Endothelial cell of umbilical vein (primary cell): ENCODE results near the gene ACTN1. TPM values are rescaled to one million over a fixed set of nuclear protein-coding genes. Genes with fewer than 3 reads are reported as not detected.

ENCODE experiments used
- BruUV-seq: library from RNA; stranded (reverse); fragments of 400-500 nt; replicated peaks from 2 replicates; lab custom pipeline; 2021; lab: Mats Ljungman, UMichigan
- CTCF ChIA-PET: fragments of 300-600, 350-600 bp; sonication (Branson Sonifier 250); formaldehyde crosslinking; loops from one replicate; lab custom pipeline; 2021; ENCODE audit warnings: antibody characterized with exemption, inconsistent platforms; lab: Charles Lee
- POLR2A ChIA-PET: fragments of 300-600, 350-600 bp; sonication (Branson Sonifier 250); formaldehyde crosslinking; loops from one replicate; lab custom pipeline; 2021; ENCODE audit warnings: antibody characterized with exemption, inconsistent platforms; lab: Charles Lee
- DNase-seq: peaks from one replicate; pipeline ENCODE4 v3.0.0-alpha.2; 2011; ENCODE audit warnings: low read depth, low spot score
- FAIRE-seq: peaks from 2 replicates; lab custom pipeline; 2011; peaks lifted over from hg19 to GRCh38; lab: Jason Lieb, UNC
- H2AFZ ChIP-seq: 2 replicates; pipeline ENCODE4 v1.6.0; 2012; ENCODE audit warnings: low read depth, low read length, control low read depth, inconsistent platforms
- H3K27ac ChIP-seq: 2 replicates; pipeline ENCODE4 v1.5.1; 2011; ENCODE audit warnings: low read depth, mild to moderate bottlenecking, control low read depth, low read length, moderate library complexity; ENCODE audit not compliant: insufficient read depth
- H3K27me3 ChIP-seq, 2 experiments: 2 replicates each; pipeline versions ENCODE4 v1.6.0 to v1.6.1; 2011; ENCODE audit warnings: low read length in 2 of 2, mixed read lengths in 1 of 2; ENCODE audit not compliant: control insufficient read depth in 2 of 2, insufficient read depth in 2 of 2
- H3K36me3 ChIP-seq, 2 experiments: 2 replicates in 1 of 2; 3 replicates in 1 of 2; pipeline ENCODE4 v1.5.1; 2011; ENCODE audit warnings: low read length in 2 of 2, mild to moderate bottlenecking in 1 of 2, moderate library complexity in 1 of 2; ENCODE audit not compliant: control insufficient read depth in 2 of 2, insufficient read depth in 2 of 2; ENCODE audit errors: extremely low read depth in 1 of 2
- H3K4me1 ChIP-seq: 3 replicates; pipeline ENCODE4 v1.5.1; 2011; ENCODE audit warnings: mild to moderate bottlenecking, low read length; ENCODE audit not compliant: control insufficient read depth, insufficient read depth; ENCODE audit errors: extremely low read depth
- H3K4me2 ChIP-seq: 2 replicates; pipeline ENCODE4 v1.6.1; 2011; ENCODE audit warnings: low read length, control low read depth, mixed read lengths; ENCODE audit not compliant: insufficient read depth
- H3K4me3 ChIP-seq, 3 experiments: fragments of 200-600 bp in 1 of 3; sonication (generic), shearing (Covaris generic) in 1 of 3; replicated peaks in 1 of 3; 2 replicates each; pipeline ENCODE4 v1.5.1; 2011 to 2016; ENCODE audit warnings: control low read depth in 3 of 3, low read length in 3 of 3, mild to moderate bottlenecking in 2 of 3, inconsistent platforms in 1 of 3, low read depth in 1 of 3, moderate library complexity in 1 of 3; ENCODE audit not compliant: insufficient read depth in 1 of 3
- H3K79me2 ChIP-seq: 2 replicates; pipeline ENCODE4 v1.6.0; 2012; ENCODE audit warnings: low read length, inconsistent platforms; ENCODE audit not compliant: control insufficient read depth, insufficient read depth
- H3K9ac ChIP-seq: replicated peaks from 2 replicates; pipeline ENCODE3; 2011; ENCODE audit warnings: low read length, control low read depth; ENCODE audit not compliant: insufficient read depth; ENCODE audit errors: extremely low read depth
- H3K9me1 ChIP-seq: replicated peaks from 3 replicates; pipeline ENCODE4 v1.6.0; 2011; ENCODE audit warnings: mild to moderate bottlenecking, low read length; ENCODE audit not compliant: control insufficient read depth, insufficient read depth; ENCODE audit errors: extremely low read depth
- H3K9me3 ChIP-seq: replicated peaks from 2 replicates; pipeline ENCODE4 v1.5.1; 2012; ENCODE audit warnings: low read length, inconsistent platforms; ENCODE audit not compliant: control insufficient read depth, insufficient read depth
- H4K20me1 ChIP-seq: replicated peaks from 2 replicates; pipeline ENCODE3; 2011; ENCODE audit warnings: mild to moderate bottlenecking, low read length; ENCODE audit not compliant: control insufficient read depth, insufficient read depth; ENCODE audit errors: extremely low read depth
- CTCF ChIP-seq, 2 donors: IDR thresholded peaks; 1 replicate in 1 of 2; 2 replicates in 1 of 2; pipeline ENCODE4 v1.5.1; 2011; ENCODE audit warnings: low read length in 2 of 2, mild to moderate bottlenecking in 2 of 2, moderate library complexity in 2 of 2, control low read depth in 1 of 2, inconsistent platforms in 1 of 2, low read depth in 1 of 2; ENCODE audit not compliant: insufficient read depth in 1 of 2; ENCODE audit errors: extremely low read depth in 1 of 2
- EZH2 ChIP-seq: IDR thresholded peaks from 2 replicates; pipeline ENCODE4 v1.6.1; 2012; ENCODE audit warnings: borderline replicate concordance, low read depth, mild to moderate bottlenecking, moderate library complexity, low read length, inconsistent platforms; ENCODE audit not compliant: severe bottlenecking
- FOS ChIP-seq: IDR thresholded peaks from 2 replicates; pipeline ENCODE4 v1.6.1; 2011; ENCODE audit warnings: mild to moderate bottlenecking, low read length, moderate library complexity, borderline replicate concordance; ENCODE audit not compliant: insufficient read depth
- GATA2 ChIP-seq: IDR thresholded peaks from 2 replicates; pipeline ENCODE4 v1.7.0; 2011; ENCODE audit warnings: low read depth, mild to moderate bottlenecking, moderate library complexity, mixed read lengths, low read length; ENCODE audit not compliant: insufficient read length, insufficient read depth
- JUN ChIP-seq: IDR thresholded peaks from 2 replicates; pipeline ENCODE4 v1.6.1; 2011; ENCODE audit warnings: borderline replicate concordance, low read depth; ENCODE audit not compliant: insufficient read length, insufficient read depth
- MAX ChIP-seq: IDR thresholded peaks from 2 replicates; pipeline ENCODE4 v1.6.1; 2011; ENCODE audit not compliant: insufficient read depth, insufficient read length
- MYC ChIP-seq: IDR thresholded peaks from one replicate; pipeline ENCODE4 v1.6.1; 2011; ENCODE audit warnings: mild to moderate bottlenecking, low read depth, low read length
- dilution Hi-C: fragments of 300-500 bp; cut with MboI; formaldehyde crosslinking; loops from one replicate; pipeline ENCODE4 v1.15.0; 2019; ENCODE audit warnings: low sequenced_read_pairs; ENCODE audit not compliant: extremely low pct_ligation_motif_present
- intact Hi-C: fragments of 100-400 bp; cut with micrococcal nuclease; formaldehyde crosslinking; loops from one replicate; pipeline ENCODE4 v1.10.0; 2022
- polyA plus RNA-seq, 4 experiments: library from polyadenylated mRNA; depleted of rRNA in 3 of 4; stranded (reverse) in 3 of 4; unstranded in 1 of 4; fragments of >200 nt; gene quantifications; 2 replicates each; pipeline versions ENCODE4 v1.2.1 to v1.2.3, GENCODE V29; 2011 to 2012; ENCODE audit warnings: missing spikeins in 1 of 4
- total RNA-seq: library from RNA; stranded (reverse); gene quantifications from 2 replicates; pipeline ENCODE4 v1.2.3, GENCODE V29; 2021

The ACTN1 gene
- total and polyA plus RNA-seq, 2 donors (not counting 3 experiments of a cell fraction or from before 2014, with no cell fraction given), result 442 to 463 TPM

GRCh38 chr14:68961781-68962584, 17.1 kb downstream of the ACTN1 start:
- BruUV-seq, result no TSS peak
- CTCF ChIA-PET, result interaction anchor here (1.0 to 1.7 kb wide), 4 partner anchors 44 to 145 kb away, joined by 3 to 8 read pairs (median 6); no protein-coding TSS in a partner anchor
- H3K9me3 ChIP-seq, result no peaks in the 10 kb centered on the region
- FAIRE-seq (peak; percentile 65), DNase-seq (peak; percentile 44)
- no peak overlapping the region for H3K4me3 ChIP-seq
- peaks cover 58% of the 10 kb centered on the region for H3K4me1 ChIP-seq
- H3K4me2 ChIP-seq, result no peak overlapping the region
- TF ChIP-seq MYC (no peak), EZH2 (no peak), MAX (no peak), JUN (no peak), GATA2 (no peak), CTCF (IDR thresholded peaks at IDR 0.05; ENCODE audit: extremely low read depth in 1 of 2, insufficient read depth in 1 of 2, low read depth in 1 of 2, low read length in 2 of 2) (no peak), FOS (no peak)
- no peak overlapping the region for H2AFZ ChIP-seq
- H3K79me2 ChIP-seq, result peaks cover 100% of the 10 kb centered on the region
- intact Hi-C loops (no loop called here), dilution Hi-C loops (no loop called here)
- H4K20me1 ChIP-seq, result peaks cover 8% of the 10 kb centered on the region
- H3K27ac ChIP-seq, result no peak overlapping the region
- POLR2A ChIA-PET, result interaction anchor here (0.8 kb wide), 1 partner anchor 16 kb away, joined by 3 read pairs; no protein-coding TSS in a partner anchor
- H3K27me3 ChIP-seq, result no peaks in the 10 kb centered on the region
- H3K36me3 ChIP-seq, result peaks cover 0 to 22% of the 10 kb centered on the region in 2 experiments
- no peak overlapping the region for H3K9ac ChIP-seq
- H3K9me1 ChIP-seq, result no peaks in the 10 kb centered on the region
